ENCODE measurements around the gene ELANE. TPM values are rescaled to one million over a fixed set of nuclear protein-coding genes. Genes with fewer than 3 reads are reported as not detected.

ELANE gene
- total and polyA plus RNA-seq, 2 donors (not counting 1 experiment from before 2014, with no cell fraction given), result 0.48 to 0.66 TPM

DNA sequence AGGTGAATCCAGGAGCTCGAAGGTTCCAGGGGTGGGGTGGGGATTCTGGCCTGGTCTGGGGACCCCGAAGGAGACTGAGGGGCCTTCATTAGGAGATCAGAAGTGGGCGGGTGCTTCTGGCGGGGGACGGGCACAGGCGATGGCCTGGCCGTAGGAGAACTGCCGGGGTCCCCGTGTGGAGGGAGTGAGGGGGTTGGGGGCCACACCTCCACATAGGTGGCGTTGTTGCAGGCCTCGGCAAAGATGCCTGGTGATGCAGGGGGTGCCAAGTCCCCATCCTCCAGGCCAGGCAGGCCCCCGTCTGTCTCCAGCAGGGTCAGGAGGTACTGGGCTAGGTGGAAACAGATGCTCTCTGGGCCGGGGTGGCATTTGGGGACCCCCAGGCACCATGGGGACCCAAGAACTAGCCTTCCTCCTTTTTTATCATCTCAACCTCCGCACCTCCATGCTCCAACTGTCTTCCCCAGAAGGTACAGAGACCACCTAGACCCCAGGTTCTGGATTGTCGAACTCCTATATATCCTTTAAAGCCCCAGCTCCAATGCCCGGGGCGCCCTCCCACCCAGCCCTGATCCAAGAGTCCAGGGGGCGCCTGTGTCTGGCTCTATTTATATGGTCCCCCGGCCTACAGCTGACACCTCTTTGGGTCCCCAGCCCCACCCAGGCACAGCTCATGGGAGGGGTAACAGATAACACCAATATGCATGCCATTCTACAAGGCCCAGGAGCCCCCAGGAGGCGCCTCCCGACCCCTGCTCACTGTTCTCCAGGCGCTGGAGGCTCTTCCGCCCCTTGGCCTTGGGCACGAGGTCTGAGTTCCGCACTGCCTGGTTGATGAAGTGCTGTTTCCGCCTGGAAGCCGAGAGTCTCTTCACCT, 49.4 kb downstream of the ELANE start:
- no peaks in the 10 kb centered on the region for H3K27me3 ChIP-seq (ENCODE audit: control insufficient read depth, insufficient read depth, low read length)
- H3K9me3 ChIP-seq (ENCODE audit: control insufficient read depth, insufficient read depth, low read depth, low read length), result no peaks in the 10 kb centered on the region
- peaks cover 10% of the 10 kb centered on the region for H3K36me3 ChIP-seq (ENCODE audit: control insufficient read depth, insufficient read depth, low read length)
- no peak overlapping the region for H2AFZ ChIP-seq (ENCODE audit: low read length)
- no peaks in the 10 kb centered on the region for H3K4me1 ChIP-seq (ENCODE audit: control insufficient read depth, extremely low read depth, insufficient read depth, low read length)
- DNase-seq (ENCODE audit: low read depth in 2 of 2), result no peak
- no peak overlapping the region for H3K4me2 ChIP-seq (ENCODE audit: extremely low read depth, insufficient read depth, low read length)
- no peak overlapping the region for H3K4me3 ChIP-seq (replicated peaks in 1 of 4; ENCODE audit: control extremely low read depth in 1 of 4, insufficient read depth in 1 of 4, low read depth in 3 of 4, low read length in 4 of 4)
- H3K9ac ChIP-seq (ENCODE audit: insufficient read depth, low read length), result no peak overlapping the region
- TF ChIP-seq, protein P1, sequence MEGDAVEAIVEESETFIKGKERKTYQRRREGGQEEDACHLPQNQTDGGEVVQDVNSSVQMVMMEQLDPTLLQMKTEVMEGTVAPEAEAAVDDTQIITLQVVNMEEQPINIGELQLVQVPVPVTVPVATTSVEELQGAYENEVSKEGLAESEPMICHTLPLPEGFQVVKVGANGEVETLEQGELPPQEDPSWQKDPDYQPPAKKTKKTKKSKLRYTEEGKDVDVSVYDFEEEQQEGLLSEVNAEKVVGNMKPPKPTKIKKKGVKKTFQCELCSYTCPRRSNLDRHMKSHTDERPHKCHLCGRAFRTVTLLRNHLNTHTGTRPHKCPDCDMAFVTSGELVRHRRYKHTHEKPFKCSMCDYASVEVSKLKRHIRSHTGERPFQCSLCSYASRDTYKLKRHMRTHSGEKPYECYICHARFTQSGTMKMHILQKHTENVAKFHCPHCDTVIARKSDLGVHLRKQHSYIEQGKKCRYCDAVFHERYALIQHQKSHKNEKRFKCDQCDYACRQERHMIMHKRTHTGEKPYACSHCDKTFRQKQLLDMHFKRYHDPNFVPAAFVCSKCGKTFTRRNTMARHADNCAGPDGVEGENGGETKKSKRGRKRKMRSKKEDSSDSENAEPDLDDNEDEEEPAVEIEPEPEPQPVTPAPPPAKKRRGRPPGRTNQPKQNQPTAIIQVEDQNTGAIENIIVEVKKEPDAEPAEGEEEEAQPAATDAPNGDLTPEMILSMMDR (conservative IDR thresholded peaks at IDR 0.05 in 1 of 2, IDR thresholded peaks at IDR 0.05 in 1 of 2; ENCODE audit: low read depth in 1 of 2, low read length in 2 of 2), result no peak
- TF ChIP-seq EZH2 (IDR thresholded peaks at IDR 0.05; ENCODE audit: low read length, missing control alignments), result no peak
- H3K79me2 ChIP-seq (ENCODE audit: control insufficient read depth, insufficient read depth, low read length), result no peaks in the 10 kb centered on the region
- H4K20me1 ChIP-seq (ENCODE audit: control insufficient read depth, extremely low read depth, insufficient read depth, low read length), result no peaks in the 10 kb centered on the region
- H3K27ac ChIP-seq (ENCODE audit: insufficient read depth, low read length), result no peak overlapping the region

- no peak overlapping the region for H3K27ac ChIP-seq (ENCODE audit: insufficient read depth, low read length)
- no peak overlapping the region for H3K9ac ChIP-seq (ENCODE audit: insufficient read depth, low read length)
- no peak overlapping the region for H2AFZ ChIP-seq (ENCODE audit: low read length)
- H4K20me1 ChIP-seq (ENCODE audit: control insufficient read depth, extremely low read depth, insufficient read depth, low read length), result no peaks in the 10 kb centered on the region
- no peaks in the 10 kb centered on the region for H3K4me1 ChIP-seq (ENCODE audit: control insufficient read depth, extremely low read depth, insufficient read depth, low read length)
- H3K36me3 ChIP-seq (ENCODE audit: control insufficient read depth, insufficient read depth, low read length), result peaks cover 10% of the 10 kb centered on the region
- no peaks in the 10 kb centered on the region for H3K9me3 ChIP-seq (ENCODE audit: control insufficient read depth, insufficient read depth, low read depth, low read length)
- H3K4me2 ChIP-seq (ENCODE audit: extremely low read depth, insufficient read depth, low read length), result no peak overlapping the region
- H3K79me2 ChIP-seq (ENCODE audit: control insufficient read depth, insufficient read depth, low read length), result no peaks in the 10 kb centered on the region
- no peak for DNase-seq (ENCODE audit: low read depth in 2 of 2)
- no peak for TF ChIP-seq EZH2 (IDR thresholded peaks at IDR 0.05; ENCODE audit: low read length, missing control alignments)
- TF ChIP-seq, protein P1 (conservative IDR thresholded peaks at IDR 0.05 in 1 of 2, IDR thresholded peaks at IDR 0.05 in 1 of 2; ENCODE audit: low read depth in 1 of 2, low read length in 2 of 2), result no peak
- no peak overlapping the region for H3K4me3 ChIP-seq (replicated peaks in 1 of 4; ENCODE audit: control extremely low read depth in 1 of 4, insufficient read depth in 1 of 4, low read depth in 3 of 4, low read length in 4 of 4)
- no peaks in the 10 kb centered on the region for H3K27me3 ChIP-seq (ENCODE audit: control insufficient read depth, insufficient read depth, low read length)
Measured at GRCh38 chr19:902093-902370, 49.9 kb downstream of the ELANE start.

GRCh38 chr19:902446-903226, 50.5 kb downstream of the ELANE start:
- no peak for DNase-seq (ENCODE audit: low read depth in 2 of 2)
- Histone ChIP-seq H3K4me2 (ENCODE audit: extremely low read depth, insufficient read depth, low read length) (no peak overlapping the region), H3K27ac (ENCODE audit: insufficient read depth, low read length) (no peak overlapping the region), H3K9me3 (ENCODE audit: control insufficient read depth, insufficient read depth, low read depth, low read length) (no peaks in the 10 kb centered on the region), H3K27me3 (ENCODE audit: control insufficient read depth, insufficient read depth, low read length) (no peaks in the 10 kb centered on the region), H4K20me1 (ENCODE audit: control insufficient read depth, extremely low read depth, insufficient read depth, low read length) (no peaks in the 10 kb centered on the region), H3K79me2 (ENCODE audit: control insufficient read depth, insufficient read depth, low read length) (peaks cover 2% of the 10 kb centered on the region), H3K4me1 (ENCODE audit: control insufficient read depth, extremely low read depth, insufficient read depth, low read length) (no peaks in the 10 kb centered on the region), H3K36me3 (ENCODE audit: control insufficient read depth, insufficient read depth, low read length) (peaks cover 10% of the 10 kb centered on the region), H3K9ac (ENCODE audit: insufficient read depth, low read length) (no peak overlapping the region), H2AFZ (ENCODE audit: low read length) (no peak overlapping the region), H3K4me3 (replicated peaks in 1 of 4; ENCODE audit: control extremely low read depth in 1 of 4, insufficient read depth in 1 of 4, low read depth in 3 of 4, low read length in 4 of 4) (no peak overlapping the region)
- no peak for TF ChIP-seq EZH2 (IDR thresholded peaks at IDR 0.05; ENCODE audit: low read length, missing control alignments)
- TF ChIP-seq, protein P1 (conservative IDR thresholded peaks at IDR 0.05 in 1 of 2, IDR thresholded peaks at IDR 0.05 in 1 of 2; ENCODE audit: low read depth in 1 of 2, low read length in 2 of 2), result no peak
